Posterior vena cava (tissue), 2 donors: Measurements from ENCODE around the gene GRK5. TPM values are rescaled to one million over a fixed set of nuclear protein-coding genes. Genes with fewer than 3 reads are reported as not detected.

Experiments used
- DNase-seq: peaks from one replicate; pipeline ENCODE4 v3.0.0-alpha.2; 2020; ENCODE audit warnings: low spot score
- intact Hi-C, 2 donors: fragments of 100-400 bp; cut with DNase I; formaldehyde crosslinking; loops; one replicate each; pipeline versions ENCODE4 v1.14.1 to v1.14.2; 2022 to 2023
- total RNA-seq, 2 donors: library from RNA; stranded (reverse); fragmentation: NEBNext Ultra II Directional; extraction: Animal tissue kit (Norgen Biotek cat#: 25700); gene quantifications; one replicate each; pipeline ENCODE4 v1.2.1, GENCODE V29; 2021
- donor health status: DM: yes; HTN: yes; CAD: no.
- donor health status: DM: yes; HTN: yes; CAD: no.

The GRK5 gene
- total RNA-seq, 2 donors from 2014 or later, result 40.0 to 57.5 TPM

GRCh38 chr10:119190954-119191785 is 16.2 kb upstream of the GRK5 start:
- intact Hi-C loops, result no loop called here

DNA sequence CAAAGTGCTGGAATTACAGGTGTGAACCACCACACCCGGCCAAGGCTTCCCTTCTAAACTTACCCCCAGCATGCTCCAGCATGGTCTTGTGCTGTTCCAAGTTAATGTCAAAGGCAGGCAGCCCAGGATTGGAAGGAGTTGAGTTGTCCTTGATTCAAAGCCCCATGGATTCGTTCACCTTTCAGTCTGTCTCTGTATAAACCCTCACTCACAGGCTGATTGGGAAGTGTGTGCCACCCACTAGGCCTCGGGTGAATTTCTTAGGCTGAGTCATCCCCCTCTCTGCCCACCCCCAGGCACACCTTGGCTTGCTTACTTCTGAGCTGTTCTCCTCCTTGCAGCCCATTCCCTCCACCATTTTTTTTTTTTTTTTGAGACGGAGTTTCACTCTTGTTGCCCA is 15.5 kb upstream of the GRK5 start:
- intact Hi-C loops, result no loop called here

More at GRCh38 chr10:119190954-119191785, 16.2 kb upstream of the GRK5 start:
- no peak for DNase-seq

DNA sequence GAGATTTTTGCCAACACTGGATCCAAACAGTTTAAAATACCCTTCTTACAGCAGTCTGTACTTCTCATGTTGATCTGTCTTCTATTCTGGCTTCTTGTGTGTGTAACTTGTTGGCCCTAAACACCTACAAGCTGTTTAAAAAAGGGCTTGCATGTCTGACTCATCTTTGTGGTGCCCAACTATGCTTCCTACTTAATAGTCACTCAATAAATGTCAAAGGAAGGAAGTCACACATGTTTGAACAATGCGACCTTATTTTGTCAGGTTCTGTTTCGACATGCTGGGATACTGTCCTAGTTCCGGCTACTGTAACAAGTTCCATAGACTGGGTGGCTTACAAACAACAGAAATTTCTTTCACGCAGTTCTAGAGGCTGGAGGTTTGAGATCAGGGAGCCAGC is 9.4 kb upstream of the GRK5 start:
- intact Hi-C loops, result loop anchor here (2.0 kb wide), 2 partner anchors 245 to 247 kb away; no protein-coding TSS in a partner anchor
- no peak for DNase-seq

More for the DNA sequence above, 15.5 kb upstream of the GRK5 start:
- DNase-seq, result peak; percentile 22

DNA sequence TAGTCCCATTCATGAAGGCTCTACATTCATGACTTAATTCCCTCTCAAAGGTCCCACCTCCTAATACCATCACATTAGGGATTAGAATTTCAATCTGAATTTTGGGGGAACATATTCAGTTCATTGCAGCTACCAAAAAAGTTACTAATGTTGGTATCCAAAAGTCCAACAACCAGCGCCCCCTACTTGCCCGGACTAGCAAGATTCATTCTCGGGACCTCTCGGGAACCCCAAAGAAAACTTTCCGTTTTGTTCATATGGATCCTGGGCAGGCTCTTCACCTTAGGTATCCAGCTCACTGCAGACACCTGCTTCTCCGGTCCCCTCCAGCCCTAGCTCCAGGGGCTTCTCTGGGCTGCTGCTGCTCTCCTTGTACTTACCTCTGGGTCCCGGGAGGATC is 8.9 kb upstream of the GRK5 start:
- intact Hi-C loops, result loop anchor here (2.0 kb wide), 2 partner anchors 244 to 246 kb away; no protein-coding TSS in a partner anchor
- DNase-seq, result peak; percentile 34

DNA sequence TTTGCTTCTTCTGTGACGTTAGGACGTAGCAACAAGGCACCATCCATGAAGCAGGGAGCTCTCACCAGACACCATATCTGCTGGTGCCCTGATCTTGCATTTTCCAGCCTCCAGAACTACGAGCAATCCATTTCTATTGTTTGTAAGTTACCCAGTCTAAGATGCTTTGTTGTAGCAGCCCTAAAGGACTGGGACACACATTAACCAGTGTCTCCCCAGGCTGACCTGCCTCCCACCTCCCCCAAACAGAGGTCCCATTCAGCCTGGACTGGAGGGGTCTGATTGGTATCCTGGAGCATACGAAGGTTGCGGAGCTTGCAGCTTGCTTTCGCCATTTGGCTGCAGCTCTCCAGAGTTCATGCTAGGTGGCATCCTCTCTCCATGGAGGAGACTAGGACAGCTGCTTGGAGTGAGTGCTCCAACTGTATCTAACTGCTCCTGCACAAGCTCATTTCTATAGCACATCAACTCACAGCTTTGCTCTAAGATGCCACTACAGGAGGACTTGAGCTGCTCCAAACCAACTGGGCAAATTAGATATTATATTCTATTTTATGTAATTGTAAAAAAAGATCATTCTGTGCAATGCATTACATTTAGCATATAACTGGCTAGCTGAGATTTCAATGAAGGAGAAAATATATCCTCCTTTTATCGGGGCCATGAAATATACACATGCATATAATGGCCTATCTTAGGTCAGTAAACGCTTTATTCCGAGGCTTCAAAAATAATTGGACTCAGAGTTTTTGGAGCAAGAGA is 8.0 kb upstream of the GRK5 start:
- DNase-seq, result peak; percentile 80
- intact Hi-C loops, result loop anchor here (2.0 kb wide), 2 partner anchors 243 to 245 kb away; no protein-coding TSS in a partner anchor

DNA sequence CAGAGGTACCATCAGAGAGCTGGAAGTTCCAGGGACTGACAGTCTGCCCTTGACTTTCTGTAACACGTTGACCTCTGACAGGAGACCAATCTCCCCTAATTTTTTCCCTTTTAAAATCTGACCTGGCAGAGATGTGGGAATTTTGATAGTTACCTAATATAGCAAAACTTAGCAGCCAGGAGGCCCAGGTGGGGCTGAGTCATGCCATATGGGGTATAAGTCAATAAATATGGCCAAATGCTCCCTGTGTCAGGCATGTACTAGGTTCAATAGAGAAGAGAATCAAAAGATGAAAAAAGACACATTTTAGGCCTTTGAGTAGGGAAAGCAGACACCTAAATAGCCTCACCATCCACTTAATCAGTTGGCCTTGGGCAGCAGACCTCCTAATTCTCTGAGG is 6.1 kb upstream of the GRK5 start:
- DNase-seq, result peak; percentile 31
- intact Hi-C loops, result loop anchor here in 1 of 2 donors (5.0 kb wide), 1 partner anchor 216 kb away; no protein-coding TSS in a partner anchor

- intact Hi-C loops, result loop anchor here in 1 of 2 donors (5.0 kb wide), 1 partner anchor 214 kb away; no protein-coding TSS in a partner anchor
- DNase-seq, result peak; percentile 16
These were observed 4.4 kb upstream of the GRK5 start for GRCh38 chr10:119203006-119203405.

GRCh38 chr10:119205894-119206602 is 1.3 kb upstream of the GRK5 start:
- peak; percentile 90 for DNase-seq
- intact Hi-C loops, result loop anchor here in 1 of 2 donors (5.0 kb wide), 1 partner anchor 46 kb away; no protein-coding TSS in a partner anchor

DNA sequence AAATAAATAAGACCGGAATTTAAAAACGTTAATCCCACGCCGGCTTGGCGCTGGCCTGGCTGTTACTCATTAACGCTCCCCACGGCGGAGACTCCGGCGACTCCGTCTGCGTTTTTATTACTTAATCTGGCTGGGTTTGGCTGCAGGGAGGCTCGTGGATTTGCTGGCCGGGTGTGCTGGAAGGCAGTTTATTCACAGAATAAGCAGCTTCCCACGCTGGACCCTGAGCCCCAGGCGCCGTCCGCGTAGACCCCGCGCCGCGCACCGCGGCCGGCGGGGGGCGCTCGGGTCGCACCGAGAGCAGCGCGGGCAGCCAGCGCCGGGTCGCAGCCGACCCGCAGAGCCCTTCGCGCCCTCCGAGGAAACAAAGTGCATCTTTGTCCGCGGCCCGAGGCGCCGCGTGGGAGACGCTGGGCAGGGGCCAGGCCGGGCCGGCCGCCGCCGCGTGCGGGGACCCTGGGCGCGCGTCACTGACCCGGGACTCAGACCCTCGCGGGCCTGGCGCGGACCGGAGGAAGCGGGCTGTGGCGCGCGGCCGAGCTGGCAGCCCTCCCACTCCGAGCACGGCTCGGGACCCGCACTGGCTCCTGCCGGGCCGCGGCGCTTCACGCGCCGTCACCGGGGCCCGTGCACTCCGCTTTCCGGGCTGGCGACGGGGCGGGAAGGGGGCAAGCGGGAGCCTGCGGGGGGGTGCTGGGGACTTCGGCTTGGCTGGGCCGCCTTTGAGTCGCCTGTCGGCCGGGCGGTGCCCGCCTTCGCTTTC is 587 bp upstream of the GRK5 start:
- intact Hi-C loops, result loop anchor here in 1 of 2 donors (5.0 kb wide), 1 partner anchor 46 kb away; no protein-coding TSS in a partner anchor
- peak; percentile 93 for DNase-seq

- DNase-seq, result peak; percentile 87
These were observed 562 bp downstream of the GRK5 start for GRCh38 chr10:119207713-119208552.

DNA sequence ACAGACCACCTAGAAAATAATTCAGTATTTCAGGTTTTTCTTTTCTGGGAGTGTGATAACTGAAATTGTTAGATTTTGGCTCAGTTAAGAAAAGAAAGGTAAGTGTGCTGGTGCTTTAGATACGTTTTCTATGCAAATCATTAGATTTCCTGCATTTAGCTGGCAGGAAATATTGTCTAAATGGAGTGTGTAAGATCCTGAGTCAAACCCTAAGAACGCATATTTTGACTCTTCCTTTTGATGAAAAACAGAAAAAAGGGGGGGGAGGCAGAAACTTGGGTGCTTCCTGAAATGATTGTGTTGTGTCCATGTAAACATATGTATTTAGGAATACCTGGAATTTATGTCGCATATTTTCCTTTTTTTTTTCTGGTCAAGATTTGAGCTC is 1.2 kb downstream of the GRK5 start:
- intact Hi-C loops, result loop anchor here in 1 of 2 donors (5.0 kb wide), 1 partner anchor 44 kb away; no protein-coding TSS in a partner anchor
- DNase-seq, result no peak

More at GRCh38 chr10:119207713-119208552, 562 bp downstream of the GRK5 start:
- intact Hi-C loops, result loop anchor here in 1 of 2 donors (5.0 kb wide), 1 partner anchor 44 kb away; no protein-coding TSS in a partner anchor

- DNase-seq, result no peak
- intact Hi-C loops, result loop anchor here in 1 of 2 donors (5.0 kb wide), 1 partner anchor 43 kb away; no protein-coding TSS in a partner anchor
These were observed 1.8 kb downstream of the GRK5 start for GRCh38 chr10:119209035-119209735.

- intact Hi-C loops, result loop anchor here (5.0 to 10.0 kb wide), 2 partner anchors 42 to 105 kb away; no protein-coding TSS in a partner anchor
- no peak for DNase-seq
These were observed 2.5 kb downstream of the GRK5 start for GRCh38 chr10:119209736-119210355.

DNA sequence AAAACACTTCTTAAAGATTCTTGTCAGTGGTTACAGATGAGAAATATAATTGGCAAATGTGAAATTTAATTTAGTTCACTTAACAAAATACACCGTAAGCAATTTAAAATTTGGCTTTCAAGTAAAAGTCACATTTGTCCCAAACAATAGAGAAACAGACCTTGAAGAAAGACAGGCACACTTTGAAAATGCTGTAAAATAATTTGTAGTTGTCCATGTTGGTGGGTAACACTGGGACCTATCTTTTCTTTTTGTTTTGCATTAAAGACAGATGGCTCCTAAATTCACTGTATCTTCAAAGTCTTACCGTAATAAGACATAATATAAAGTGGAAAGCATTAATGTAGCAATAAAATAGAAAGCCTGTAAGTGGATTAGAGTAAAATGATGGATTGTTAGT is 3.3 kb downstream of the GRK5 start:
- no peak for DNase-seq
- intact Hi-C loops, result loop anchor here in 1 of 2 donors (10.0 kb wide), 1 partner anchor 104 kb away; no protein-coding TSS in a partner anchor

- no peak for DNase-seq
- intact Hi-C loops, result loop anchor here in 1 of 2 donors (10.0 kb wide), 1 partner anchor 104 kb away; no protein-coding TSS in a partner anchor
These were observed 3.8 kb downstream of the GRK5 start for GRCh38 chr10:119211176-119211575.
